Amygdala (tissue), 56 donors: ENCODE results near the gene SORBS2.

ENCODE experiments used
- DNase-seq, 56 donors: peaks; one replicate each; lab custom pipeline; 2025; lab: John Stamatoyannopoulos, UW

Gene SORBS2

GRCh38 chr4:185837415-185838103 lies 25.6 kb upstream of the SORBS2 start:
- no peak for DNase-seq

GRCh38 chr4:185836241-185837084 lies 24.5 kb upstream of the SORBS2 start:
- no peak for DNase-seq

GRCh38 chr4:185835814-185836213 lies 23.8 kb upstream of the SORBS2 start:
- DNase-seq = no peak

- no peak for DNase-seq
Observed at GRCh38 chr4:185835336-185835735, 23.3 kb upstream of the SORBS2 start.

GRCh38 chr4:185834778-185835177 lies 22.8 kb upstream of the SORBS2 start:
- no peak for DNase-seq

GRCh38 chr4:185834088-185834487 lies 22.1 kb upstream of the SORBS2 start:
- DNase-seq = no peak

- no peak for DNase-seq
Observed at GRCh38 chr4:185833055-185833598, 21.1 kb upstream of the SORBS2 start.

GRCh38 chr4:185831125-185831815 lies 19.3 kb upstream of the SORBS2 start:
- DNase-seq = no peak

- DNase-seq = no peak
Observed at GRCh38 chr4:185830263-185830994, 18.4 kb upstream of the SORBS2 start.

GRCh38 chr4:185826381-185826780 lies 14.4 kb upstream of the SORBS2 start:
- DNase-seq = no peak

- no peak for DNase-seq
Observed at GRCh38 chr4:185825737-185826136, 13.7 kb upstream of the SORBS2 start.

- DNase-seq = no peak
Observed at GRCh38 chr4:185822791-185823190, 10.8 kb upstream of the SORBS2 start.

- no peak for DNase-seq
Observed at GRCh38 chr4:185821029-185821419, 9.0 kb upstream of the SORBS2 start.

- DNase-seq = no peak
Observed at GRCh38 chr4:185820146-185821028, 8.4 kb upstream of the SORBS2 start.

- no peak for DNase-seq
Observed at GRCh38 chr4:185819144-185819543, 7.2 kb upstream of the SORBS2 start.

- no peak for DNase-seq
Observed at GRCh38 chr4:185817403-185817818, 5.4 kb upstream of the SORBS2 start.

- DNase-seq = no peak
Observed at GRCh38 chr4:185813133-185813532, 1.1 kb upstream of the SORBS2 start.

GRCh38 chr4:185810746-185811508 lies 1.1 kb downstream of the SORBS2 start:
- DNase-seq = no peak
